Putamen (tissue), 1 donor: ENCODE measurements around the gene CIAO2B.
"Not testable (repeated sequence)": the region's sequence is repeated elsewhere in the genome, so short reads cannot be mapped to it uniquely, and the experiment has no call there.

Experiments
- DNase-seq: peaks from one replicate; pipeline ENCODE4 v3.0.0-alpha.2; 2016; ENCODE audit warnings: low spot score

Gene CIAO2B

GRCh38 chr16:66936889-66937554, 2.8 kb upstream of the CIAO2B start:
- no peak for DNase-seq

DNA sequence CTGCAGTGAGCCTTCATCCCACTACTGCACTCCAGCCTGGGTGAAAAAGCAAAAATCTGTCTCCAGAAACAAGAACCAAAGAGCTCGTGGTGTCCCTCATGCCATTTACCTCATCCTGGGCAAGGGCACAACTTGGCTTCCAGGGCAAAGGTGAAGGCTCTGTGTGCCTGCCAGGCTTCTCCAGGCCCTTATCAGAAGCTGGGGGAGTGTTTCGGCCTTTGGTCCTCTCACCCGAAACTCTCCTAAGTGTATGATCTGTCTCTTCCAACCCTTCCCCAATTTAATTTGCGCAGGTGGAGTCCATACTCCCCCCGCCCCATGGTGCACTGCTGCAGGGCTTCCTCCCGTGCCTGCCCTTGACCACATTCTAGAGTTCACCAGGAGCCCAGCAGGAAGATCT, 2.3 kb upstream of the CIAO2B start:
- no peak for DNase-seq

- DNase-seq: no peak
Measured at GRCh38 chr16:66935314-66936011, 1.3 kb upstream of the CIAO2B start, which contains the start of gene CES2. CES2 (plus strand) TSS chr16:66935516; CDS start chr16:66935636, 120 bp downstream.

GRCh38 chr16:66934839-66935313, 674 bp upstream of the CIAO2B start:
- not testable (repeated sequence) for DNase-seq

DNA sequence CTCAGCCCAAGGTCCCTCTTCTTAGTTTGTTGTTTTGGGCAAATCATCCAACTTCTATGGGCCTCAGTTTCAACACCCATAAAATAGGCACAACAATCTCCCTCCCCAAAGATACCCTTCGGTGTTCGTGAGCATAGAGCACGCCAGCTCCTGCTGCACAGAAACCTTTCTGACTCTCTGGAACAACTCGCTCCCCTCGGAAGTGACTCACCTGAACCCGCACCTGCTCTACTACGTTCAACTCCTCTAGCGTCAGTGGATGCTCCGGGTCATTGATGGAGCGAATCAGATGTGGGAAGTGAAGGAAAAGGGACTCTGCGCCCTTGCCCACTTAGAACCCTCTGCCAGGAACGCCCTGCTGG, 445 bp downstream of the CIAO2B start:
- peak; percentile 22 for DNase-seq

GRCh38 chr16:66932076-66932475, 2.1 kb downstream of the CIAO2B start:
- DNase-seq: no peak

DNA sequence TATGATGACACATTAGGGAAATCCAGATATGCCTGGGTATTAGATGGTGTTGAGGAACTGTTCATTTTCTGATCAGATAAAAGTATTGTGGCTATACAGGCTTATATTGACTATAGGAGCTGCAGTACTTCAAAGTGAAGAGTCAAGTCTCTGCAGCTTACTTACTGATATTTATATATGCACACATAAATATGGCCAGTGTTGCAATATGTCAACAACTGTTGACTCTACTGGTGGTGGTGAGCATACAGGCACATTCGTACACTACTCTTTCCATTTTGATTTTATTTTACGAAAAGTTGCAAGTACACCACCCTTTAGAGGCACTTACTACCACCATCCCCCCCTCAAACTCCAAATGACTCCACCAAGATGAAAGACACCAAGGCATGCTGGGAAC, 2.5 kb downstream of the CIAO2B start:
- no peak for DNase-seq

- DNase-seq: no peak
Measured at GRCh38 chr16:66930189-66930588, 4.0 kb downstream of the CIAO2B start.

- DNase-seq: no peak
Measured at GRCh38 chr16:66928702-66929388, 5.4 kb downstream of the CIAO2B start.

GRCh38 chr16:66927918-66928649, 6.1 kb downstream of the CIAO2B start:
- no peak for DNase-seq

- no peak for DNase-seq
Measured at GRCh38 chr16:66926961-66927436, 7.2 kb downstream of the CIAO2B start.

- peak; percentile 39 for DNase-seq
Measured at GRCh38 chr16:66926171-66926947, 7.8 kb downstream of the CIAO2B start.

DNA sequence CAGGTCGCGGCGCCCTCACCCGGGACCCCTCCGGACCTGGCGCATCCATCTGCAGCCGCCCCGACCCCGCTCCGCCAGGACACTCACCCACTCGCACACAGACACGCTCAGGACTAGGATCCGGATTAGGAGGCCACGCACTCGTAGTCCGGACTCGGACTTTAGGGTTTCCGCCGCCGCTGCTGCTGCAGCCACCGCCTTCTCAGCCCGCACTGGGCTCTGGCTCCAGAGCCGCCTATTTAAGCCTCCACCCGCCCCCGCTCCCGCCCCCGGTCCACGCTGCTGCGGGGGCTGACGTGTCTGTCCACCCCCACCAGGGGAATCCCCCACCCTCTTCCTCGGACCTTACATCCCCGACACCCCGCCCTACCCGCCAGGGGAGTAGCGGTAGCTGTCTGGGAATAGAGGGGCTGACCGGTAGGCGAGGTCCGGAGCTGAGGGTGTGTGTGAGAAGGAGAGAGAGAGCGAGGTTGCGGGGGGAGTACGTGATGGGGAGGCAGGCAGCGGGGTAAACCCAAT, 8.8 kb downstream of the CIAO2B start, which contains the start of gene RRAD:
TSS of gene RRAD (minus strand) at position 214 of the 519 bp plus-strand sequence. CDS start 356 bp downstream, outside the sequence.
- no peak for DNase-seq

GRCh38 chr16:66924527-66925321, 9.5 kb downstream of the CIAO2B start:
- no peak for DNase-seq

- DNase-seq: no peak
Measured at GRCh38 chr16:66923866-66924265, 10.3 kb downstream of the CIAO2B start.

DNA sequence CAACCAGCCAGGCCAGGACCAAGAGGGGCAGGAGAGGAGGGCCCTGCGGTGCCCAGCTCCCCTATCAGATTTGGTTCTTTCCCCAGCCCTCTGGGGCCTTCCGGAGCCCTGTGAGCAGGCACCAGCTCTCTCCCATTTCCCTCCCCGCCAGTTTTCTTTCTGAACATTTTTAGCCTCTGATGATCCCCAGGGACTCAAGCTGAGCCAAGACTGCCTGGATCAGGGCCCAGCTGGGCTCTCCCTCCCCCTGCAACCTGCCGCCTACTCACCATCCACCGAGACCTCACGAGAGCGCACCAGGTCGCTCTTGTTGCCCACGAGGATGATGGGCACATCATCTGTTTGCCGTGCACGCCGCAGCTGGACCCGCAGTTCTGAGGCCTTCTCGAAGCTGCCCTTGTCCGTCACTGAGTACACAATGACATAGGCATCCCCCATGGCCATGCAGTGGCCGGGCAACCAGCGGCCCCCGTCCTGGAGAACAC, 10.9 kb downstream of the CIAO2B start:
- DNase-seq: no peak

DNA sequence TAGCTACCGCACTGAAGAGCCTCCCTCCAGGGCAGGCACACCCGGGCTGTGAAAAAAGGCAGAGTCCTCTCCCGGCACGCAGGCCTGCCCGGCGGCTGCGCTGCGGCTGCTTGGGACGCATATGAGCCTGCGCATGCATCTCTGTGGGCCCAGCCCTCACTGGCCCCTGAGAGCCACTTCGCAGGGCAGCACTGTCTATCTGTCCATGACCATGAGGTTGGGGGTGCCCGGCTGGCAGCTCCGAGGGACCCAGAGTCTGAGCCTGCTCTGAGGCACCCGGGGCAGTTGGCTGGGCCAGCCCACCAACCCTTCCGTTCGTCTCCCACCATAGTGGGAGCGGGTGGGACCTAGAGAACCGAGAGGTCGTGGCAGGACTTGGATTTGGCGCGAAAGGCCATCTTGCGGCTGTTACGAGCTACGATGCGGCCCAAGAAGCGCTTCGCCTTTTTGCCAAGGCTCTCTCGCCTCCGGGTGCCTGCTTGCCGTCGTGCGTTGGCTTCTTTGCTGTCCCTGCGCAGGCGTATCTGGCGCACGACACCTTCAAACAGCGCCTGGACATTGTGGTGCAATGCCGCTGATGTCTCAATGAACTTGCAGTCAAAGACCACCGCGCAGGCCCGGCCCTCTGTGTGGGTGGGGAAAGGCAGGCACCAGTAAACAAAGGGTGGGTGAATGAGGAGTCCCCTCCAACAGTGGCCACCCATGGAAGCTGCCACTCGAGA, 12.3 kb downstream of the CIAO2B start:
- no peak for DNase-seq

- no peak for DNase-seq
Measured at GRCh38 chr16:66920924-66921680, 13.1 kb downstream of the CIAO2B start.

DNA sequence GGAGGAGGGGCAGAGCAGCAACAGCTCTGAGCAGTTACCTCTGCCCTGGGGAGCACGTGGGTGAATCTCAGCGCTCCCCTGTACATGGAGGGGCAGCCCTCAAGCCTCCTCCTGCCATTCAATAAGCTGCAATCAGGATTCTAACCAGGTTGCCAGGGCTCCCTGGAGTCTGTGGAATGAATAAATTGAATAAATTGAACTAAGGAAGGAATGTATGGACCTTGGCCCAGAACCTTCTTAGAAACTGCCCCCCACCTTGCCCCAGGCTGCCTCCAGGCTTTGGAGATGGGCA, 14.0 kb downstream of the CIAO2B start:
- no peak for DNase-seq
